Body of pancreas (tissue), 4 donors: ENCODE measurements around the gene TRMT1.

Experiments used
- POLR2A ChIP-seq, 3 donors: fragments of 450-650 bp; IDR thresholded peaks; one replicate each; pipeline ENCODE4 v1.6.1; 2016; ENCODE audit warnings: antibody characterized with exemption in 3 of 3, mild to moderate bottlenecking in 2 of 3
- TF ChIP-seq, protein P1 (sequence below), 7 experiments: fragments of 450-650 bp in 4 of 7; fragments of 200-600 bp in 3 of 7; sonication (generic) in 3 of 7; IDR thresholded peaks; one replicate each; pipeline ENCODE4 v1.5.1; 2016 to 2019; ENCODE audit warnings: antibody characterized with exemption in 7 of 7

DNA sequence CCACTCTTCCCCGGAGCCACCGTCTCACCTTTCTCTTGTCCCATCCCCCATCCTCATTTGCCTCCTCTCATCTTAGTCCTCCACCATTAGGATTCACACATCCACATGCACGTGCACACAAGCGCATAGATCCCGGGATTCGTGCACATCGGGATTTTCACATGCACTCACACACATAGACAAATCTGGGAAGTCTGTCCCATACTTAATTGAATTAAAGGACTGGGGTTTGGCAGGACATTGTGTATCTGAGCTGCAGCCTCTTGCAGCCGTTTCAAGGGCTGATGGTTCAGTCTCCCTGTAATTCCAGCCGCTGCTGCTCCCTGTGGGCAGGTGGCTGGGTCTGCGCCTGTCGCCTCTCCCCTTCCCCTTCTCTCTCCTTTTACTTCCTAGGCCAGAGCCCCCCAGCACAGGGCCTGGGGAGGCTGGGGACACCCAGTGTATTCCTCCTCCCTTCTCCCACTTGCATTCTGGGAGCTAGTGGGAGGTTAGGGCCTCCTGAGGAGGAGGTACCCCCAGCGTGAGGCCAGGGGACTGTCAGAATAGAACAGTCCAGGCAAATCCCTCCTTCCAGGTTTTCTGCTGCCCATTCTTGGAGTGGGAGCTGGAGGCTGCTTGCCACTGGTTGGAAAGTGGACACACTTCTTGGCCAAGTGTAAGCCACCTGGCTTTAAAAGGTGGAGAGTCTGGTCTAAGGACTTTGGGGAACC is 57.4 kb downstream of the TRMT1 start:
- TF ChIP-seq, protein P1, sequence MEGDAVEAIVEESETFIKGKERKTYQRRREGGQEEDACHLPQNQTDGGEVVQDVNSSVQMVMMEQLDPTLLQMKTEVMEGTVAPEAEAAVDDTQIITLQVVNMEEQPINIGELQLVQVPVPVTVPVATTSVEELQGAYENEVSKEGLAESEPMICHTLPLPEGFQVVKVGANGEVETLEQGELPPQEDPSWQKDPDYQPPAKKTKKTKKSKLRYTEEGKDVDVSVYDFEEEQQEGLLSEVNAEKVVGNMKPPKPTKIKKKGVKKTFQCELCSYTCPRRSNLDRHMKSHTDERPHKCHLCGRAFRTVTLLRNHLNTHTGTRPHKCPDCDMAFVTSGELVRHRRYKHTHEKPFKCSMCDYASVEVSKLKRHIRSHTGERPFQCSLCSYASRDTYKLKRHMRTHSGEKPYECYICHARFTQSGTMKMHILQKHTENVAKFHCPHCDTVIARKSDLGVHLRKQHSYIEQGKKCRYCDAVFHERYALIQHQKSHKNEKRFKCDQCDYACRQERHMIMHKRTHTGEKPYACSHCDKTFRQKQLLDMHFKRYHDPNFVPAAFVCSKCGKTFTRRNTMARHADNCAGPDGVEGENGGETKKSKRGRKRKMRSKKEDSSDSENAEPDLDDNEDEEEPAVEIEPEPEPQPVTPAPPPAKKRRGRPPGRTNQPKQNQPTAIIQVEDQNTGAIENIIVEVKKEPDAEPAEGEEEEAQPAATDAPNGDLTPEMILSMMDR (IDR thresholded peaks at IDR 0.05) = no peak
- TF ChIP-seq POLR2A (IDR thresholded peaks at IDR 0.05) = no peak
